ENCODE measurements around the gene ERRFI1.

DNA sequence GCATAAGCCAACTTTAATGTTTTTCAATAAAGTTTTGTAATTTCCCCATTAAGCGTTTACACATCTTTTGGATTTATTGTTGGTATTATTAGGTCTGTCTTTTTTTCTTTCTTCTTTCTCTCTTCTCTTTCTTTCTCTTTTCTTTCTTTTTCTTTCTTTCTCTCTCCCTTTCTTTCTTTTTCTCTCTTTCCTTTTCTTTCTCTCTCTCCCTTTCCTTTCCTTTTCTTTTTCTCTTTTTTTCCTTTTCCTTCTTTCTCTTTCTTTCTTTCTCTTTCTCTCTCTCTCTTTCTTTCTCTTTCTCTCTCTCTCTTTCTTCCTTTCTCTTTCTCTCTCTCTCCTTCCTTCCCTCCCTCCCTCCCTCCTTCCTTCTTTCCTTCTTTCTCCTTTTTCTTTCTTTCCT is 31.3 kb downstream of the ERRFI1 start:
- TF ChIP-seq, protein P1, sequence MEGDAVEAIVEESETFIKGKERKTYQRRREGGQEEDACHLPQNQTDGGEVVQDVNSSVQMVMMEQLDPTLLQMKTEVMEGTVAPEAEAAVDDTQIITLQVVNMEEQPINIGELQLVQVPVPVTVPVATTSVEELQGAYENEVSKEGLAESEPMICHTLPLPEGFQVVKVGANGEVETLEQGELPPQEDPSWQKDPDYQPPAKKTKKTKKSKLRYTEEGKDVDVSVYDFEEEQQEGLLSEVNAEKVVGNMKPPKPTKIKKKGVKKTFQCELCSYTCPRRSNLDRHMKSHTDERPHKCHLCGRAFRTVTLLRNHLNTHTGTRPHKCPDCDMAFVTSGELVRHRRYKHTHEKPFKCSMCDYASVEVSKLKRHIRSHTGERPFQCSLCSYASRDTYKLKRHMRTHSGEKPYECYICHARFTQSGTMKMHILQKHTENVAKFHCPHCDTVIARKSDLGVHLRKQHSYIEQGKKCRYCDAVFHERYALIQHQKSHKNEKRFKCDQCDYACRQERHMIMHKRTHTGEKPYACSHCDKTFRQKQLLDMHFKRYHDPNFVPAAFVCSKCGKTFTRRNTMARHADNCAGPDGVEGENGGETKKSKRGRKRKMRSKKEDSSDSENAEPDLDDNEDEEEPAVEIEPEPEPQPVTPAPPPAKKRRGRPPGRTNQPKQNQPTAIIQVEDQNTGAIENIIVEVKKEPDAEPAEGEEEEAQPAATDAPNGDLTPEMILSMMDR (IDR thresholded peaks at IDR 0.05), result no peak
- TF ChIP-seq EZH2phosphoT487 (IDR thresholded peaks at IDR 0.05) (no peak), EZH2 (IDR thresholded peaks at IDR 0.05) (no peak)
